SK-N-SH treated with all-trans-retinoic acid at 6 μM for 48 hours (cell line): ENCODE measurements around the gene DDX18.

Experiments
- ATAC-seq: fragments of 200-7000 bp; cut with Tn5 transposase; 3 replicates; pipeline ENCODE4 v1.9.1; 2020; ENCODE audit warnings: mild to moderate bottlenecking, moderate library complexity
- ARNTL ChIP-seq: fragments of 450-650 bp; formaldehyde crosslinking; IDR thresholded peaks from 2 replicates; pipeline ENCODE4 v1.5.0; 2020; ENCODE audit warnings: low read depth, mild to moderate bottlenecking, moderate library complexity, borderline replicate concordance
- BACH2 ChIP-seq: fragments of 250-450 bp; sonication (Bioruptor Pico); IDR thresholded peaks from 2 replicates; pipeline ENCODE4 v1.9.0; 2021; ENCODE audit warnings: mild to moderate bottlenecking, borderline replicate concordance
- CREB5 ChIP-seq: fragments of 250-450 bp; sonication (Bioruptor Pico); IDR thresholded peaks from 2 replicates; pipeline ENCODE4 v1.5.1; 2020; ENCODE audit warnings: low read depth, mild to moderate bottlenecking, moderate library complexity
- CSDC2 ChIP-seq: fragments of 250-450 bp; sonication (Bioruptor Pico); IDR thresholded peaks from 2 replicates; pipeline ENCODE4 v1.5.0; 2020; ENCODE audit warnings: mild to moderate bottlenecking, moderate library complexity
- CSRNP3 ChIP-seq: fragments of 250-450 bp; sonication (Bioruptor Pico); IDR thresholded peaks from 2 replicates; pipeline ENCODE4 v1.5.1; 2021; ENCODE audit warnings: mild to moderate bottlenecking, moderate library complexity
- ESRRG ChIP-seq: fragments of 250-450 bp; sonication (Bioruptor Pico); IDR thresholded peaks from 2 replicates; pipeline ENCODE4 v1.6.1; 2021; ENCODE audit warnings: mild to moderate bottlenecking
- GLIS3 ChIP-seq: fragments of 250-450 bp; sonication (Bioruptor Pico); IDR thresholded peaks from 2 replicates; pipeline ENCODE4 v1.5.0; 2020; ENCODE audit warnings: mild to moderate bottlenecking, moderate library complexity
- ISL1 ChIP-seq: fragments of 250-450 bp; sonication (Bioruptor Pico); IDR thresholded peaks from 2 replicates; pipeline ENCODE4 v2.1.2; 2022; ENCODE audit warnings: mild to moderate bottlenecking, moderate library complexity
- OSR1 ChIP-seq: fragments of 250-450 bp; sonication (Bioruptor Pico); IDR thresholded peaks from 2 replicates; pipeline ENCODE4 v1.8.0; 2022; ENCODE audit warnings: moderate library complexity, mild to moderate bottlenecking, inconsistent platforms
- PATZ1 ChIP-seq: fragments of 250-450 bp; sonication (Bioruptor Pico); IDR thresholded peaks from 2 replicates; pipeline ENCODE4 v1.8.0; 2020; ENCODE audit warnings: mild to moderate bottlenecking, moderate library complexity, borderline replicate concordance
- POU6F1 ChIP-seq: fragments of 250-450 bp; sonication (Bioruptor Pico); IDR thresholded peaks from 2 replicates; pipeline ENCODE4 v1.8.0; 2021; ENCODE audit warnings: low read depth, mild to moderate bottlenecking, moderate library complexity, borderline replicate concordance
- PPARA ChIP-seq: fragments of 250-450 bp; sonication (Bioruptor Pico); IDR thresholded peaks from 2 replicates; pipeline ENCODE4 v1.5.0; 2020; ENCODE audit warnings: mild to moderate bottlenecking, borderline replicate concordance
- SNAI2 ChIP-seq: fragments of 250-450 bp; sonication (Bioruptor Pico); IDR thresholded peaks from 2 replicates; pipeline ENCODE4 v1.5.0; 2020; ENCODE audit warnings: mild to moderate bottlenecking, moderate library complexity
- TCF4 ChIP-seq: fragments of 250-450 bp; sonication (Bioruptor Pico); IDR thresholded peaks from 2 replicates; pipeline ENCODE4 v1.8.0; 2021; ENCODE audit warnings: mild to moderate bottlenecking, moderate library complexity, borderline replicate concordance
- TOX ChIP-seq: fragments of 250-450 bp; sonication (Bioruptor Pico); IDR thresholded peaks from 2 replicates; pipeline ENCODE4 v1.8.0; 2021; ENCODE audit warnings: mild to moderate bottlenecking, moderate library complexity, borderline replicate concordance
- ZC3H10 ChIP-seq: fragments of 250-450 bp; sonication (Bioruptor Pico); IDR thresholded peaks from 2 replicates; pipeline ENCODE4 v1.5.1; 2021; ENCODE audit warnings: mild to moderate bottlenecking, moderate library complexity
- ZFP3 ChIP-seq: fragments of 250-450 bp; sonication (Bioruptor Pico); IDR thresholded peaks from 2 replicates; pipeline ENCODE4 v1.5.0; 2020; ENCODE audit warnings: mild to moderate bottlenecking, moderate library complexity
- ZNF565 ChIP-seq: fragments of 450-650 bp; formaldehyde crosslinking; conservative IDR thresholded peaks from 2 replicates; pipeline ENCODE4 v1.5.0; 2020; ENCODE audit warnings: low read depth, mild to moderate bottlenecking, moderate library complexity
- ZNF70 ChIP-seq: fragments of 450-650 bp; formaldehyde crosslinking; IDR thresholded peaks from 2 replicates; pipeline ENCODE4 v1.5.0; 2020; ENCODE audit warnings: mild to moderate bottlenecking, moderate library complexity
- ZNF8 ChIP-seq: fragments of 450-650 bp; formaldehyde crosslinking; IDR thresholded peaks from 2 replicates; pipeline ENCODE4 v1.5.0; 2020; ENCODE audit warnings: mild to moderate bottlenecking, moderate library complexity
- TF ChIP-seq, protein P1 (sequence below): fragments of 250-450 bp; sonication (Bioruptor Pico); IDR thresholded peaks from 2 replicates; pipeline ENCODE4 v1.5.0; 2020; ENCODE audit warnings: mild to moderate bottlenecking, moderate library complexity

DDX18 gene

GRCh38 chr2:117855886-117856285 lies 41.4 kb downstream of the DDX18 start:
- no peak for TF ChIP-seq ZFP3 (CRISPR knock-in tag)
- TF ChIP-seq ZC3H10 (CRISPR knock-in tag): no peak
- TF ChIP-seq ZNF8 (CRISPR knock-in tag): no peak
- TF ChIP-seq ESRRG (CRISPR knock-in tag): no peak
- TF ChIP-seq SNAI2 (CRISPR knock-in tag): no peak
- TF ChIP-seq CSDC2 (CRISPR knock-in tag): no peak
- TF ChIP-seq PATZ1 (CRISPR knock-in tag): no peak
- no peak for TF ChIP-seq ZNF565 (CRISPR knock-in tag)
- no peak for TF ChIP-seq ARNTL (CRISPR knock-in tag)
- TF ChIP-seq CSRNP3 (CRISPR knock-in tag): no peak
- no peak for TF ChIP-seq POU6F1 (CRISPR knock-in tag)
- no peak for TF ChIP-seq BACH2 (CRISPR knock-in tag)
- TF ChIP-seq ZNF70: no peak
- TF ChIP-seq GLIS3: no peak
- TF ChIP-seq, protein P1, sequence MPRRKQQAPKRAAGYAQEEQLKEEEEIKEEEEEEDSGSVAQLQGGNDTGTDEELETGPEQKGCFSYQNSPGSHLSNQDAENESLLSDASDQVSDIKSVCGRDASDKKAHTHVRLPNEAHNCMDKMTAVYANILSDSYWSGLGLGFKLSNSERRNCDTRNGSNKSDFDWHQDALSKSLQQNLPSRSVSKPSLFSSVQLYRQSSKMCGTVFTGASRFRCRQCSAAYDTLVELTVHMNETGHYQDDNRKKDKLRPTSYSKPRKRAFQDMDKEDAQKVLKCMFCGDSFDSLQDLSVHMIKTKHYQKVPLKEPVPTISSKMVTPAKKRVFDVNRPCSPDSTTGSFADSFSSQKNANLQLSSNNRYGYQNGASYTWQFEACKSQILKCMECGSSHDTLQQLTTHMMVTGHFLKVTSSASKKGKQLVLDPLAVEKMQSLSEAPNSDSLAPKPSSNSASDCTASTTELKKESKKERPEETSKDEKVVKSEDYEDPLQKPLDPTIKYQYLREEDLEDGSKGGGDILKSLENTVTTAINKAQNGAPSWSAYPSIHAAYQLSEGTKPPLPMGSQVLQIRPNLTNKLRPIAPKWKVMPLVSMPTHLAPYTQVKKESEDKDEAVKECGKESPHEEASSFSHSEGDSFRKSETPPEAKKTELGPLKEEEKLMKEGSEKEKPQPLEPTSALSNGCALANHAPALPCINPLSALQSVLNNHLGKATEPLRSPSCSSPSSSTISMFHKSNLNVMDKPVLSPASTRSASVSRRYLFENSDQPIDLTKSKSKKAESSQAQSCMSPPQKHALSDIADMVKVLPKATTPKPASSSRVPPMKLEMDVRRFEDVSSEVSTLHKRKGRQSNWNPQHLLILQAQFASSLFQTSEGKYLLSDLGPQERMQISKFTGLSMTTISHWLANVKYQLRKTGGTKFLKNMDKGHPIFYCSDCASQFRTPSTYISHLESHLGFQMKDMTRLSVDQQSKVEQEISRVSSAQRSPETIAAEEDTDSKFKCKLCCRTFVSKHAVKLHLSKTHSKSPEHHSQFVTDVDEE (CRISPR knock-in tag): no peak
- no peak for TF ChIP-seq TOX (CRISPR knock-in tag)
- TF ChIP-seq ISL1 (CRISPR knock-in tag): no peak
- no peak for ATAC-seq

DNA sequence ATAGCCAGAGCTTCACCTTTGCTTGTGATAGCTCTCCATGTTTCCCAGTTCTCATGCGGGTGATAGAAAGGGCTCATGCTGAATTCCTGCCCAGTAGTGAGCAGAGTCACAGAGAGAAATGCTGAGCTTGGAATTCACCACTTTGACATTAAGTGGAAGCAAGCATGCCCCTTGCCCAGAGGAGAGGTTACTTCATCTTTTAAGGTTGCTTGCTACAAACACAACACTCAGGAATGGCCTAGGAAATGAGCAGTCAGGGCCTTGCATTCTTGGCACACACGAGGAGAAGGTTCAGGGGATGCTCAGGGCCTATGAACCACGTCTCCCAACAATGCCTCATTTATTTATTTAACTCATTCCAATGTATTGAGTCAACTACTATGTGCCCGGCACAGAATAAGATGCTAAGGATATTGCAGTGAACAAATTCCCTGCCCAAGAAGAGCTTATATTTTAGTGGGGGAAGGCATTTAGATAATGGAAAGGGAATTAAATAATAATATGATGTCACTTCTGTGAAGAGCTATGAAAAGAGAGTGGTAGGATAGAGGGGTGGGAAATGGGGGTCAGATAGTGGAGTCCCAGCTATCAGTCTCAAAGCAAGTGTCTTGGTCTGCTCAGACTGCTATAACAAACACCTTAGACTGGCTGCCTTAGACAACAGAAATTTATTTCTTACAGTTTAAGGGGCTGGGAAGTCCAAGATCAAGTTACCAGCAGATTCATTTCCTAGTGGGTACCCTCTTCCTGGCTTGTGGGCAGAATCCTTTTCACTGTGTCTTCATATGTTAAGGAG lies 42.1 kb downstream of the DDX18 start:
- no peak for TF ChIP-seq ZNF70
- no peak for TF ChIP-seq ZFP3 (CRISPR knock-in tag)
- no peak for TF ChIP-seq CREB5 (CRISPR knock-in tag)
- TF ChIP-seq PATZ1 (CRISPR knock-in tag): peak; percentile 39; the same call in 1 of the 2 replicates
- TF ChIP-seq TCF4 (CRISPR knock-in tag): no peak
- TF ChIP-seq ARNTL (CRISPR knock-in tag): no peak
- no peak for TF ChIP-seq ZNF565 (CRISPR knock-in tag)
- no peak for TF ChIP-seq SNAI2 (CRISPR knock-in tag)
- TF ChIP-seq OSR1 (CRISPR knock-in tag): no peak
- TF ChIP-seq GLIS3: no peak
- no peak for TF ChIP-seq PPARA
- TF ChIP-seq POU6F1 (CRISPR knock-in tag): no peak
- peak; percentile 62 for TF ChIP-seq ISL1 (CRISPR knock-in tag)
- TF ChIP-seq, protein P1 (CRISPR knock-in tag): no peak
- TF ChIP-seq ZC3H10 (CRISPR knock-in tag): no peak
- peak; percentile 93 for ATAC-seq
